ENCODE measurements around the gene ZNF783.

GRCh38 chr7:149296368-149296767 is 34.4 kb downstream of the ZNF783 start:
- TF ChIP-seq CTCF (IDR thresholded peaks at IDR 0.05) (no peak), POLR2A (IDR thresholded peaks at IDR 0.05) (no peak), POLR2AphosphoS5 (IDR thresholded peaks at IDR 0.05) (no peak)
